Frontal cortex (tissue), 4 donors: ENCODE data around the gene DGKZ. TPM values are rescaled to one million over a fixed set of nuclear protein-coding genes. Genes with fewer than 3 reads are reported as not detected.

Experiments
- DNase-seq, 2 donors: peaks; one replicate each; pipeline ENCODE4 v3.0.0; 2012; ENCODE audit warnings: low spot score in 2 of 2
- FAIRE-seq: peaks from 2 replicates; lab custom pipeline; 2012; peaks lifted over from hg19 to GRCh38; lab: Jason Lieb, UNC
- small RNA-seq: library from RNA; depleted of rRNA; stranded (forward); fragments of <200 nt; gene quantifications from one replicate; pipeline ENCODE3, GENCODE V24; 2014
- total RNA-seq: library from RNA; depleted of rRNA; stranded (reverse); fragments of >200 nt; gene quantifications from one replicate; pipeline ENCODE4 v1.2.3, GENCODE V29; 2014
- donor health status: control.
- donor health status: control.
- donor health status: control.

The DGKZ gene
- total RNA-seq, 1 donor from 2014 or later: 43.2 TPM

- DNase-seq: no peak
- no peak for FAIRE-seq
Observed at GRCh38 chr11:46418751-46419150, 71.5 kb downstream of the DGKZ start.

GRCh38 chr11:46420513-46420912 lies 73.2 kb downstream of the DGKZ start:
- FAIRE-seq: no peak
- DNase-seq: no peak

- DNase-seq (no peak), FAIRE-seq (no peak)
Observed at GRCh38 chr11:46421257-46421880, 74.1 kb downstream of the DGKZ start.

- DNase-seq (no peak), FAIRE-seq (no peak)
Observed at GRCh38 chr11:46422588-46422987, 75.3 kb downstream of the DGKZ start.

GRCh38 chr11:46426233-46426991 lies 79.1 kb downstream of the DGKZ start:
- DNase-seq (no peak), FAIRE-seq (no peak)

- FAIRE-seq: no peak
- no peak for DNase-seq
Observed at GRCh38 chr11:46427364-46427763, 80.1 kb downstream of the DGKZ start.

GRCh38 chr11:46429717-46430116 lies 82.5 kb downstream of the DGKZ start:
- DNase-seq: no peak
- FAIRE-seq: no peak

Small RNAs within 50 kb of the gene (small RNA-seq; reads per million reads assigned to genes)
- 0.08 reads per million for gene MIR4688

Other genes with a start within 250 kb of the DGKZ start
- gene PHF21A, start 226.0 kb upstream of the DGKZ start, total RNA-seq: 28.9 TPM
- 0.41 TPM for gene CREB3L1, start 69.8 kb upstream of the DGKZ start, total RNA-seq
- gene MDK, start 34.2 kb downstream of the DGKZ start, total RNA-seq: 11.4 TPM
- gene CHRM4, start 44.3 kb downstream of the DGKZ start, total RNA-seq: 6.1 TPM
- 25.3 TPM for gene AMBRA1, start 246.6 kb downstream of the DGKZ start, total RNA-seq